SK-N-MC (cell line): ENCODE data around the gene THADA.
"Not testable (repeated sequence)": the region's sequence is repeated elsewhere in the genome, so short reads cannot be mapped to it uniquely, and the experiment has no call there.

Experiments
- DNase-seq: peaks from one replicate; pipeline ENCODE4 v3.0.0-alpha.2; 2011; ENCODE audit warnings: low read depth, low spot score
- H3K27ac ChIP-seq: fragments of 200-600 bp; sonication (generic); 2 replicates; pipeline ENCODE4 v1.5.1; 2016; ENCODE audit warnings: mixed run types
- H3K36me3 ChIP-seq: fragments of 200-600 bp; sonication (generic); 2 replicates; pipeline ENCODE4 v1.6.1; 2017; ENCODE audit warnings: antibody characterized with exemption, low read length, mixed read lengths; ENCODE audit not compliant: insufficient read depth
- H3K4me3 ChIP-seq: fragments of 200-600 bp; sonication (generic); 2 replicates; pipeline ENCODE4 v1.5.1; 2016
- H3K9ac ChIP-seq: fragments of 200-600 bp; sonication (generic); 2 replicates; pipeline ENCODE4 v1.8.0; 2017; ENCODE audit warnings: mixed run types, mixed read lengths; ENCODE audit not compliant: insufficient read length
- H3K9me3 ChIP-seq: fragments of 200-600 bp; sonication (generic); 2 replicates; pipeline ENCODE4 v1.6.1; 2017; ENCODE audit warnings: low read depth, mild to moderate bottlenecking, antibody characterized with exemption, low read length, moderate library complexity, mixed read lengths
- EZH2 ChIP-seq: fragments of 200-600 bp; sonication (generic); IDR thresholded peaks from one replicate; pipeline ENCODE4 v1.6.1; 2017; ENCODE audit warnings: antibody characterized with exemption
- FOXP2 ChIP-seq: optimal IDR thresholded peaks from 2 replicates; pipeline ENCODE3; 2011; ENCODE audit warnings: mild to moderate bottlenecking, moderate library complexity; ENCODE audit not compliant: insufficient read depth; ENCODE audit errors: extremely low read length, control extremely low read depth
- POLR2AphosphoS5 ChIP-seq: IDR thresholded peaks from 2 replicates; pipeline ENCODE4 v1.6.1; 2012; ENCODE audit warnings: mild to moderate bottlenecking, low read depth, low read length, borderline replicate concordance

THADA gene

DNA sequence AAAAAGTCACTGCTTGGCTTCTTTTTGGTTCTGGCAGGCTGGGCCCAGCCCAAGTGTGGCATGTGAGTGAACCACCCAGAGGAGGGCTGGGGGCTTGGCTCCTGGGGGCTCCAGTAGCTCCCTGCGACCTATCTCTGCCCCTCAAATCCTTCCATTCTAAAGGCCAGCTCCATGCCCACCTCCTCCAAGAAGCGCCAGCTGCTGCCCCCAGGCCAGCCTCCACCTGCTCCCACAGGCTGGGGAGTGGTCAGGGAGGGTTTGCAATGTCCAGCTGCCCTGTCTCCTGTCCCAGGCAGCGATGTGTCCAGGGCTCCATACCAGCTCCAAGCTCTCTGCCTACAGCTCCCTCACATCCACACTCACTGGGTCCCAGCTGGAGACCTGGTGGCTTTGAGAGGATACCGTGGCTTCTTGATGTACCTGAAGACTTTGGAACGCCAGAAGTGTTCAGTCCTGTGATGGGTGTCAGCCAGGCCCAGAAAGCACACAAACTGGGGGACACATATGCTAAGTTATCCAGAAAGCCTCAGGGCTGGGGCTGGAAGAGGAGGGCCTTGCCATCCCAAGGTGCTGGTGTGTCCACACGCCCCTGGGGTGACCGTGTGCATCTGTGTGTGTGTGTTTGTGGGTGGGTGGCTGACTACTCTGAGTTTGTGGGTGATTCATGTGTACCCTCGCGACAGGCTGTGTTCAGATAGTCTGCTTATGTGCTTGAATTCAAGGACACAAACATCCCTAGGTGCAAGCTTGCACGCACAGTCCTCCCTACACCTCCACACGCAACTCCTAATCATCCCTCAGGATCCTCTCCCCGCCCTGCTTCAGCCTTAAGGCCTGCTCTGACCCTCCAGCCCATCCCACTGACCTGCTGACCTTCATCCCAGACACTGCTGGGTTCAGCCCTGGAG is 402.8 kb downstream of the THADA start:
- H3K36me3 ChIP-seq, result no peaks in the 10 kb centered on the region

DNA sequence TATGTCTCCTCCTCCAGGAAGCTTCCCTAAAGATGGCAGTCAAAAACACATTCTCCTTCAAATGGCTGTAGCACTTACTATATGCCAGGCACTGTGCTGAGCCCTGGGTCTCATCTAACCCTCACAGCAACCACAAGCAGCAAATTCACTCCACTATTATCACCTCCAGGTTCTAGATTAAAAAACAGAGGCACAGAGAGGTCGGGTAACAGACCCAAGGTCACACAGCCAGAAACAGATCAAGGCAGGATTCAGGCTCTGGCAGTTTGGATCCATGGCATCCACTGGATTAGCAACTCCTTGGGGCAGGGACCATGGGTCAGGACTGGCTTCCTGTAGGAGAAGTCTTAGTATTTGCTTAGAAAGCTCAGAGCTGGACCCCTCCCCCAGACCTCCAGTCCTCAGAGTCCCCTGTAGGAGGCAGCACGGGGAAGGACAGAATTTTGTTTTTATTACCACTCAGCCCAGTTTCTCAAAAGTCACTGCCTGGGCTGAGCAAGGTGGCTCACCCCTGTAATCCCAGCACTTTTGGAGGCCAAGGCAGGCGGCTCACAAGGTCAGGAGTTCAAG is 403.8 kb downstream of the THADA start:
- DNase-seq, result no peak
- no peak overlapping the region for H3K4me3 ChIP-seq
- H3K36me3 ChIP-seq, result no peaks in the 10 kb centered on the region
- H3K9me3 ChIP-seq, result no peaks in the 10 kb centered on the region
- no peak overlapping the region for H3K9ac ChIP-seq
- no peak overlapping the region for H3K27ac ChIP-seq
- no peak for TF ChIP-seq FOXP2
- no peak for TF ChIP-seq EZH2
- no peak for TF ChIP-seq POLR2AphosphoS5

More for the DNA sequence above, 402.8 kb downstream of the THADA start:
- DNase-seq, result no peak
- Histone ChIP-seq H3K9me3 (no peaks in the 10 kb centered on the region), H3K4me3 (no peak overlapping the region), H3K27ac (no peak overlapping the region), H3K9ac (no peak overlapping the region)
- TF ChIP-seq EZH2, result no peak

DNA sequence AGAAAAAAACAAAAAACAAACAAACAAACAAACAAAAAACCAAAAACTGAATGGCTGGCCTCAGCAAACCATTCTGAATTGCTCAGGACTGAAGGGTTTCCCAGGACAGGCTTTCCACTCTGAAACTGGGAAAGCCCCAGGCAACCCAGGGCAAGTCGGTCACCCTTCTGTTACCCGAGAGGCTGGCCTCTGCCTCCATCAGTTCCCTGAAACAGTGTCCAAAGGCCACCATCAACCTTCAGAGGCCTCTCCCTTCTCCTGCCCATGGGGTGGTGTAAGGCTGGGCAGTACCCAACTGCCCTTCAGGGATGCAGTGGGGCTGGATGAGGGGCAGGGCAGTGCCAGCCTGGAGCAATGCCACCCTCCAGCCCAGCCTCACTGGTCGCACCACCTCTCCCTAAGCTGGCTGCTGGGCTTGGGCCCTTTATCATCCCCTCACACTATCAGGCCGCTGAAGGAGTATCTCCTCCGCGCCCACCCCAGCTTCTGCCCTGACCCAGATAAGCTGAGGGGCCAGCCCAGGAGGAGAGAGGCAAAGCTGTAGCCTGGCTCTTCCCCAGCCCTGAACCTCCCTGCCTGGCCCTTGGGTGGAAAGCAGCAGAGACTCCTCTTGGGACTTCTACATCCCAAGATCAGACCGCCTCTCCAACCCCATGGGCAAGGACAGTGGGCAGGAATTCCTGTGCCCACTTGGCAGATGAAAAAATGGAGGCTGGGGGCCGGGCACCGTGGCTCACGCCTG is 405.4 kb downstream of the THADA start:
- Histone ChIP-seq H3K27ac (no peak overlapping the region), H3K36me3 (no peaks in the 10 kb centered on the region), H3K9ac (no peak overlapping the region), H3K4me3 (no peak overlapping the region), H3K9me3 (no peaks in the 10 kb centered on the region)
- no peak for TF ChIP-seq POLR2AphosphoS5
- TF ChIP-seq FOXP2, result no peak
- TF ChIP-seq EZH2, result no peak
- DNase-seq, result no peak

DNA sequence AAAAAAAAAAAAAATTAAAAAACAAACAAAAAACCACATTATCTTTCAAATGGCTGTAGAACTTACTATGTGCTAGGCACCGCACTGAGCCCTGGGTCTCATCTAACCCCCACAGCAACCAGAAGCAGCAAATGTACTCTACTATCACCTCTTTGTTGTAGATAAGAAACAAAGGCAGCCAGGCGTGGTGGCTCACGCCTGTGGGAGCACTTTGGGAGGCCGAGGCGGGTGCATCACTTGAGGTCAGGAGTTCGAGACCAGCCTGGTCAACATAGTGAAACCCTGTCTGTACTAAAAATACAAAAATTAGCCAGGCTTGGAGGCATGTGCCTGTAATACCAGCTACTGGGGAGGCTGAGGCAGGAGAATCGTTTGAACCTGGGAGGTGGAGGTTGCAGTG is 406.0 kb downstream of the THADA start:
- not testable (repeated sequence) for H3K27ac ChIP-seq, H3K9me3 ChIP-seq, DNase-seq, H3K4me3 ChIP-seq, H3K9ac ChIP-seq, H3K36me3 ChIP-seq

DNA sequence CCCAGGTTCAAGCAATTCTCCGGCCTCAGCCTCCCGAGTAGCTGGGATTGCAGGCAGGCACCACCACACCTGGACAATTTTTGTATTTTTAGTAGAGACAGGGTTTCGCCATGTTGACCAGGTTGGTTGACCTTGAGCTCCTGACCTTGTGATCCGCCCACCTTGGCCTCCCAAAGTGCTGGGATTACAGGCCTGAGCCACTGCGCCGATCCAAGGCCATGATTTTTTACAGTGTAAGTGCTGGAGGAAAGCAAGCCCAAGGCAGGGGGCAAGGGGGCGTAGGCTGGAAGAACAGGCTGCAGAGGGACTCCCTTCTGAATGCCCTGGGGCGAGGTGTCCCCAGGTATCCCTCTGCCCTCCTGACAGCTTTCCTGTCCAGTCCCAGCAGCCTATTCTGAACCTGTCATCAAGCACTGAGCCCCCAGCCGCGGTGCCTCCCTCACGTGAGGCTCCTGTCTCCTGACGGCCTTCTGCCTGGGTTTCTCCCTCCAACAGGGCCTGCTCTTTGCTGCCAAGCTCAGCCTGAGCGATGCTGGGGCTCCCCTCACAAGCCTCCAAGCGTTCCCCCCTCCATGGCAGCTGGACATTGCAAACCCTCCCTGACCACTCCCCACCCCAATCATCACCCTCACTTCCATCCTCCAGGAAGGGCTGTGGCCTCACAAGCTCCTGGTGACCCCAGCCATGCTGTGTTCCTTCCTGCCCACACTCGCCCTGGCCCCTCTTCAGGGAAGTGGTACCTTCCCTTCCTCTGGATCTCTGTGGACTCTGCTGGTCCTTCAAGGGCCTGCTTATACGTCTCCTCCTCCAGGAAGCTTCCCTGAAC is 407.1 kb downstream of the THADA start:
- H3K36me3 ChIP-seq, result no peaks in the 10 kb centered on the region
- H3K4me3 ChIP-seq, result no peak overlapping the region
- H3K27ac ChIP-seq, result no peak overlapping the region
- no peaks in the 10 kb centered on the region for H3K9me3 ChIP-seq
- no peak for DNase-seq
- TF ChIP-seq EZH2 (no peak), POLR2AphosphoS5 (no peak), FOXP2 (no peak)
- H3K9ac ChIP-seq, result no peak overlapping the region

DNA sequence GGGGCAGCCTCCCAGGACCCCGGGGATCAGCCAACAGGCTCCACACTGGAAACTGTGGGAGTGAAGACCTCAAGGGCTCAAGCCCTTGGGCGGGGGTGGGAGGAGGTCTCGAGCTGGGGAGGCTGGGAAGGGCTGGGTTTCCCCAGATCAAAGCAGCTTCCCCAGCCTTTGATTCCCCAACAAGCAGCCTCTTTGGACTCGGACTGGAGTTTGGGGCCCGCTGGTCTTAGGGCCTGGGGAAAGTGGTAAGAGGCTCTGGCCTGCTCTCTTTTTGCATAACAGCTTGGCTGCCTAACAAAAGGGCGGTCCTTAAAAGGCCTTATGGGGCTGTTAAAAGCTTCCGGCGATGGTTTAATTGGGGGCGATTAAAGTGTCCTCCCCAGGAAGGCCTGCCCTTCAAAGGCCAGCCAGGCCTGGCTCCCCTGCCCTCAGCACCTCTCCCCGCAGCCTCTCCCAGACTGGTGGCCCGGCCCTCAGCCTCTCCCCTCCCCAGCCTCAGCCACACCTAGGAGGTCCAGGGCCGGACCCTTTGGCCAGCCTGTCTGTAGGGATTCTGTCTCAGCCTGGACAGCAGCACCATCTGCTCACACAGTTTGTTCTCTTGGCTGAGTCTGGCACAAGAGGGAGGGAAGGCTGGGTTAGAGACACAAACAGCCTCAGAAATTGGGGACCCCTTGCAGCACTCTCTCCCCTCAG is 409.0 kb downstream of the THADA start:
- Histone ChIP-seq H3K36me3 (no peaks in the 10 kb centered on the region), H3K27ac (no peak overlapping the region), H3K9me3 (no peaks in the 10 kb centered on the region), H3K9ac (no peak overlapping the region), H3K4me3 (no peak overlapping the region)
- no peak for TF ChIP-seq EZH2
- DNase-seq, result no peak

DNA sequence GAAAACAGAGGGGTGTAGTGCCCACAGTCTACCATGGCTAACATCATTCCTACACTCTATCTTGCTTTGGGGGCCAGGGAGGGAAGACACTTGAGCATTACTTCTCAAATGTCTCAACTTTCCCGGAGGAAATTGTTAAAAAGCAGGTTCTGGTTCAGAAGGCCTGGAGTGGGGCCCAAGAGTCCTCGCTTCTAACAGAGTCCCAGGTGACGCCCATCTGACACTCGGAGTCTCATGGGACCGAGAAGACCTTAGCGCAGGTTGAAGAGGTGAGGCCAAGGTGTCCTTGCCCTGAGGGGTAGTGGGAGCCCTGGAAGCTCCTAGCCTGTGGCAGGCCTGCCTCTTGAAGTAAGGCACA is 409.5 kb downstream of the THADA start:
- TF ChIP-seq FOXP2 (no peak), POLR2AphosphoS5 (no peak), EZH2 (no peak)
- H3K36me3 ChIP-seq, result no peaks in the 10 kb centered on the region
- DNase-seq, result no peak
- no peak overlapping the region for H3K27ac ChIP-seq
- no peak overlapping the region for H3K9ac ChIP-seq
- no peaks in the 10 kb centered on the region for H3K9me3 ChIP-seq
- H3K4me3 ChIP-seq, result no peak overlapping the region

DNA sequence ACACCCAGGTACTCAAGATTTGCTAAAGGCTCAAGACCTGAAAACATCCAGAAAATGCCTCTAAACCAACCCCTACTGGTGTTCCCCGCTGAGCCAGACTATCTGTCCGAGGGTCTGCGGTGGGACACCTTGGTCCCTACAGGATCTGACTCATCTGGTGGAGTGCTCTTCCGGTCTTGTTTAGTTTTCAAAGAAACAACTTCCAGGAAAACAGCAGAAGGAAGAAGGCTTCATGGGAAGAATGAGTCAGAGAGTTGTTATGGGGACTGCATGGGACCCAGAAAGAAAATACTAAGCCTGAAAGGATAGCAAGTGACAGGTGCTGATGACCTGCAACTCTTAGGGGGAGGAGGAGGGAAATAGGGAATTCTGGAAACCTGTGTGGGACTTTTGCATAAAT is 410.7 kb downstream of the THADA start:
- Histone ChIP-seq H3K4me3 (no peak overlapping the region), H3K36me3 (no peaks in the 10 kb centered on the region), H3K27ac (no peak overlapping the region), H3K9me3 (no peaks in the 10 kb centered on the region), H3K9ac (no peak overlapping the region)
- TF ChIP-seq FOXP2, result no peak
- no peak for TF ChIP-seq POLR2AphosphoS5
- TF ChIP-seq EZH2, result no peak
- DNase-seq, result no peak
